Stimulated activated effector memory CD8-positive, alpha-beta T cell treated with anti-CD3 and anti-CD28 coated beads, Interleukin-12 subunit alpha, Interleukin-12 subunit beta, amount 100 ng/mL, for 72 hours (primary cell): ENCODE data around the gene S1PR5.
A peak's percentile ranks its signal among the peaks of the same experiment; 100 is the strongest.
"Not testable (repeated sequence)": the region's sequence is repeated elsewhere in the genome, so short reads cannot be mapped to it uniquely, and the experiment has no call there.

Source experiments
- ATAC-seq: fragments of 150-1000 bp; cut with Tn5 transposase; 2 replicates; pipeline ENCODE4 v1.10.0; 2021
- DNase-seq, 2 donors: peaks; one replicate each; pipeline ENCODE4 v3.0.0; 2021 to 2022; ENCODE audit warnings: low spot score in 2 of 2
- H3K27ac Mint-ChIP-seq: one replicate; pipeline ENCODE4 v1.8.0; 2022; ENCODE audit warnings: mild to moderate bottlenecking, mixed read lengths
- H3K36me3 Mint-ChIP-seq: one replicate; pipeline ENCODE4 v1.8.0; 2022; ENCODE audit warnings: mild to moderate bottlenecking, mixed read lengths
- H3K4me1 Mint-ChIP-seq: one replicate; pipeline ENCODE4 v1.8.0; 2022; ENCODE audit warnings: mixed read lengths
- H3K4me3 Mint-ChIP-seq: one replicate; pipeline ENCODE4 v1.8.0; 2022; ENCODE audit warnings: mild to moderate bottlenecking, mixed read lengths
- H3K9me3 Mint-ChIP-seq: one replicate; pipeline ENCODE4 v1.8.0; 2022; ENCODE audit warnings: mixed read lengths

The S1PR5 gene

DNA sequence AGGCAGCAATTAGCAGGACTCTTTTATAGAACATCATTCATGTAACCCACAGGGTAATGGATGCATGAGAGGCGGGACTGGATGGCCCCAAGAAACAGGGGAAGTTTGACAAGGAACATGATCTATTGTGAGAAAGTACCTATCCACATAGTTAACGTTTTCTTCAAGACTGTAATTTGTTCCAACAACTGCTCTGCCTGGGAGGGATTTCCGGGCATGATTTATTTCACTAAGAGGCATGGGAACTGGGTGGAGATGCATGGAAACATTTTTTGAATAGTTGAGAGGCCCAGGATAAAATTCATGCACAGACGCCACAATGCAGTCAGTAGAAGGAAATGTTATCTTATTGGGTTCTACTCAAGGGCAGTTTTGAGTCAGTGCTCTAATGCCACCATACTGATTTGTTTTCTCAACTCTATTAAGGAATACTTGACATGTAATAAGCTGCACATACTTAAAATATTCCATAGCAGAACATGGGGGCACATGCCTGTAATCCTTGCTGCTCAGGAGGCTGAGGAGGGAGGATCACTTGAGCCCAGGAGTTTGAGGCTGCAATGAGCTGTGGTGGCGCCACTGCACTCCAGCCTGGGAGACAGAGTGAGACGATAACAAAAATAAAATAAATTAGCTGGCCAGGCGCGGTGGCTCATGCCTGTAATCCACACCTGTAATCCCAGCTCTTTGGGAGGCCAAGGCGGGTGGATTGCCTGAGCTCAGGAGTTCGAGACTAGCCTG lies 16.6 kb upstream of the S1PR5 start:
- H3K36me3 Mint-ChIP-seq, result no peaks in the 10 kb centered on the region
- ATAC-seq (no peak), DNase-seq (no peak)
- H3K4me1 Mint-ChIP-seq, result no peaks in the 10 kb centered on the region
- H3K9me3 Mint-ChIP-seq, result no peaks in the 10 kb centered on the region
- H3K27ac Mint-ChIP-seq, result no peak overlapping the region
- H3K4me3 Mint-ChIP-seq, result no peak overlapping the region

DNA sequence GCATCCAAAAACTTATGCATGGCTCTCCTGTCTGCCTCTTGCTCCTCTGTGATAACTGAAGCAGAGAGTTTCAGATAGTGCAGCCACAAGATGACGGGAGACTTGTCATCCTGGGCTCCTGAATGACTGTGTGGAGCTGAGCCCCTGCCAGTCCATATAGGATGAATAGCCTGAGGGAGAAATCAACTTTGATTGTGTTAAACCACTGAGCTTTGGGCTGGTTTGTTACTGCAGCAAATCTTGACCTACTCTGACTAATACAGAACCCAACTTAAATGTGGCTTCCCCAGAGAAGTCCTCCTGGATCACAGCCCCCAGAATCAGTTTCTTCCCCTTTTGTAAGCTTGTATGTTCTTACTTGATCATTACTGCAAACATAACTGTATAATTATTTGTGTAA lies 15.2 kb upstream of the S1PR5 start:
- no peaks in the 10 kb centered on the region for H3K36me3 Mint-ChIP-seq
- peak; percentile 37 for ATAC-seq
- no peak overlapping the region for H3K27ac Mint-ChIP-seq
- no peaks in the 10 kb centered on the region for H3K9me3 Mint-ChIP-seq
- H3K4me3 Mint-ChIP-seq, result no peak overlapping the region
- H3K4me1 Mint-ChIP-seq, result no peaks in the 10 kb centered on the region
- no peak for DNase-seq

DNA sequence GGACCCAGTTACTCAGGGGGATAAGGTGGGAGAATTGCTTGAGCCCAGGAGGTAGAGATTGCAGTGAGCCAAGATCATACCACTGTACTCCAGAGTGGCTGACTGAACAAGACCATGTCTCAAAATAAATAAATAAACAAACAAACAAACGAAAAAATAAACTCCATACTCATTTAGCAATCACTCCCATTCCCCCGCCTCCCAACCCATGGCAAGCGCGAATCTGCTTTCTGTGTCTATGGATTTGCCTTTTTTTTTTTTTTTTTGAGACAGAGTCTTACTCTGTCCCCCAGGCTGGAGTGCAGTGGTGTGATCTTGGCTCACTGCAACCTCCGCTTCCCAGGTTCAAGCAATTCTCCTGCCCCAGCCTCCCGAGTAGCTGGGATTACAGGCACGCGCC lies 9.6 kb upstream of the S1PR5 start:
- not testable (repeated sequence) for ATAC-seq, H3K9me3 Mint-ChIP-seq, H3K36me3 Mint-ChIP-seq, DNase-seq, H3K4me1 Mint-ChIP-seq, H3K4me3 Mint-ChIP-seq, H3K27ac Mint-ChIP-seq

DNA sequence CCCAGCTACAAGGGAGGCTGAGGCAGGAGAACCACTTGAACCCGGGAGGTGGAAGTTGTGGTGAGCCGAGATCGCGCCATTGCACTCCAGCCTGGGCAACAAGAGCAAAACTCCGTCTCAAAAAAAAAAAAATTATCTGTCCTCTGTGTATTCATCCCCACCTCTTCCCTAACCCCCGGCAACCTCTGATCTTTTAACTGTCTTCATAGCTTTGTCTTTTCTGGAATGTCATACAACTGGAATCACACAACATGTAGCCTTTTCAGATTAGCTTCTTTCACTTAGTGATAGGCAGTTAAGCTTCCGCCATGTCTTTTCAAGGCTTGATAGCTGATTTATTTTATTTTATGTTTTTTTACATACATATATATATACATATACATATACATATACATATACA lies 8.4 kb upstream of the S1PR5 start:
- Mint-ChIP-seq H3K27ac (no peak overlapping the region), H3K4me3 (no peak overlapping the region), H3K9me3 (no peaks in the 10 kb centered on the region), H3K4me1 (no peaks in the 10 kb centered on the region), H3K36me3 (no peaks in the 10 kb centered on the region)
- no peak for DNase-seq
- no peak for ATAC-seq

DNA sequence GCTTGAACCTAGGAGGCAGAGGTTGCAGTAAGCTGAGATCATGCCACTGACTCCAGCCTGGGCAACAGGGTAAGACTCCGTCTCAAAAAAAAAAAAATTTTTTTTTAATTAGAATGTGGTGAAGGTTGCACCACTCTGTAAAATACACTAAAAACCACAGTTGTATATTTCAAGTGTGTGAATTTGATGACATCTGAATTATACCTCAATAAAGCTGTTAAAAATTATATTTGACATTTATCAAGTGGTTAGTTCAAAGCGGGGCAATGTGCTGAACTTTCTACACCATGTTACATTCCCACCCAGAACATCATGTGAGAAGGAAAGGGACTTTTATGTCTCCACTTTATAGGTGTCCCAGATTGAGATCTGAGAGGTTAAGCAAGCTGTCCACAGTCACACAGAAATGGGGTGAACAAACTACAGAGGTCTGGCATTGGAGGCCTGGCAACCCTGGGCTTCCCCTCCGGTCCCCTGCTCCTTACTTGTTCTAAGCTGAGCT lies 5.9 kb upstream of the S1PR5 start:
- H3K27ac Mint-ChIP-seq, result no peak overlapping the region
- no peak overlapping the region for H3K4me3 Mint-ChIP-seq
- peaks cover 20% of the 10 kb centered on the region for H3K4me1 Mint-ChIP-seq
- DNase-seq, result no peak
- no peaks in the 10 kb centered on the region for H3K9me3 Mint-ChIP-seq
- peaks cover 6% of the 10 kb centered on the region for H3K36me3 Mint-ChIP-seq
- ATAC-seq, result peak; percentile 19

DNA sequence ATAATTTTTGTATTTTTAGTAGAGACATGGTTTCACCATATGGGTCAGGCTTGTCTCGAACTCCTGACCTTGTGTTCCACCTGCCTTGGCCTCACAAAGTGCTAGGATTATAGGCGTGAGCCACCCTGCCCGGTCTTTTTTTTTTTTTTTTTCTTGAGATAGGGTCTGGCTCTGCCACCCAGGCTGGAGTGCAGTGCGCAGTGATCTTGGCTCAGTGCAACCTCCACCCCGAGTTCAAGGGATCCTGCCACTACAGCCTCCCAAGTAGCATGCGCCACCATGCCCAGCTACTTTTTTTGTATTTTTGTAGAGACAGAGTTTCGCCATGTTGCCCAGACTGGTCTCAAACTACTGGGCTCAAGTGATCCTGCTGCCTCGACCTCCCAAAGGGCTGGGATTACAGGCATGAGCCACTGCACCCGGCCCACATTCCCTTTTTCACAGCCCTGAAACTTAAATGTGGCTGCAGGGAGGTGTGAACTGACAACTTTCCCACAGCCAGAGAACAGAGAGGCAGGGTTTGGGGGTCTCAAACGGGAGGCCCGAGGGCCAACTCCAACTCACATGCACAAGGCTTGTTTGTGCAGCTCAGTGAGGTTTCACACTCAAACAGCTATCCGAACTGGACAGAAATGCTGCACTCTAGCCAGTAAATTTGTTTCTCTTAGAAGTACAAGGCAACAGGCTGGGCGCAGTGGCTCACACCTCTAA lies 4.4 kb upstream of the S1PR5 start:
- Mint-ChIP-seq H3K4me1 (peaks cover 28% of the 10 kb centered on the region), H3K9me3 (no peaks in the 10 kb centered on the region), H3K4me3 (no peak overlapping the region), H3K36me3 (peaks cover 6% of the 10 kb centered on the region), H3K27ac (no peak overlapping the region)
- no peak for DNase-seq
- no peak for ATAC-seq

DNA sequence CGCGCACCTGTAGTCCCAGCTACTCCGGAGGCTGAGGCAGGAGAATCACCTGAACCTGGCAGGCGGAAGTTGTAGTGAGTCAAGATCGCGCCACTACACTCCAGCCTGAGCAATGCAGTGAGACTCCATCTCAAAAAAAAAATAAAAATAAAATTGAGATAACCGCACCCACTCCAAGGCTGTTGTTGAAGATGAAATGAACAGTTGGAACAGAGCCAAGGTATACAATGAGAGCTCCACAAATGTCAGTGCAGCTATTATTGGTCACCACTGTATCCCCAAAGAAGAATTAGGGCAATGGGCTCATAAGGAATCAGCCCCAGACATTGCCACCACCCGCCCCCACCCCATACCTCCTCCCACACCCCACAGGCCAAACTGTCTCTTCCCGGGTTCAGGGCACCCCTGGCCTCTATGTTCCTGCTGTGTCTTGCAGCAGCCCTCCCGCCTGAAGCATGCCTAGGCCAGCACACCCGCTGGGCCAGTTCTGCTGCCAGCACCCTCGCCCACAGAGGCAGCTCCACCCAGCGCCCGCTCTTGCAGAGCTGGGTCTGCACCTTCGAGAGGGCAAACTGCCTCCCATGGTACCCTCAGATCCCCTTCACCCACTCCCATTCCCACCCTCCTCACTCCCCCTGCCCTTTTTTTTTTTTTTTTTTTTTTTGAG lies 3.5 kb upstream of the S1PR5 start:
- Mint-ChIP-seq H3K36me3 (peaks cover 6% of the 10 kb centered on the region), H3K9me3 (no peaks in the 10 kb centered on the region), H3K4me1 (peaks cover 36% of the 10 kb centered on the region), H3K4me3 (no peak overlapping the region), H3K27ac (no peak overlapping the region)
- no peak for DNase-seq
- no peak for ATAC-seq

DNA sequence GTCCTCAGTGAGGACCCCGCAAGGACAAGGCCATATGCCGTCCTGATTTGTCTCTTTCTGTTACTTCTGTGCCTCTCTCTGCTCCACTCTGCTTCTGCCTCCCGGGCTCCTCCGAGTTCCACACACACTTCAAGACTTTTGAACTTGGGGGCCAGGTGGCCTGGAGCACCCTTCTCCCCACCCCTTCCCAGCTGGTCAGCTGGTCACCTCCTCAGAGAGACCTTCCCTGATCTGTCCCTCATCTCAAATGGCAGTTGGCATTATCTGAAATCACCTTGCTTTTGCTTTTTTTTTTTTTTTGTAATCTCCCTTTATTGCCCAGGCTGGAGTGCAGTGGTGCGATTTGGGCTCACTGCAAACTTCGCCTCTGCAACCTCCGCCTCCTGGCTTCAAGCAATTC lies 2.2 kb upstream of the S1PR5 start:
- H3K4me3 Mint-ChIP-seq, result peak overlapping the region; percentile 72
- ATAC-seq, result no peak
- H3K36me3 Mint-ChIP-seq, result peaks cover 13% of the 10 kb centered on the region
- peaks cover 39% of the 10 kb centered on the region for H3K4me1 Mint-ChIP-seq
- DNase-seq, result no peak
- H3K9me3 Mint-ChIP-seq, result no peaks in the 10 kb centered on the region
- peak overlapping the region; percentile 50 for H3K27ac Mint-ChIP-seq

DNA sequence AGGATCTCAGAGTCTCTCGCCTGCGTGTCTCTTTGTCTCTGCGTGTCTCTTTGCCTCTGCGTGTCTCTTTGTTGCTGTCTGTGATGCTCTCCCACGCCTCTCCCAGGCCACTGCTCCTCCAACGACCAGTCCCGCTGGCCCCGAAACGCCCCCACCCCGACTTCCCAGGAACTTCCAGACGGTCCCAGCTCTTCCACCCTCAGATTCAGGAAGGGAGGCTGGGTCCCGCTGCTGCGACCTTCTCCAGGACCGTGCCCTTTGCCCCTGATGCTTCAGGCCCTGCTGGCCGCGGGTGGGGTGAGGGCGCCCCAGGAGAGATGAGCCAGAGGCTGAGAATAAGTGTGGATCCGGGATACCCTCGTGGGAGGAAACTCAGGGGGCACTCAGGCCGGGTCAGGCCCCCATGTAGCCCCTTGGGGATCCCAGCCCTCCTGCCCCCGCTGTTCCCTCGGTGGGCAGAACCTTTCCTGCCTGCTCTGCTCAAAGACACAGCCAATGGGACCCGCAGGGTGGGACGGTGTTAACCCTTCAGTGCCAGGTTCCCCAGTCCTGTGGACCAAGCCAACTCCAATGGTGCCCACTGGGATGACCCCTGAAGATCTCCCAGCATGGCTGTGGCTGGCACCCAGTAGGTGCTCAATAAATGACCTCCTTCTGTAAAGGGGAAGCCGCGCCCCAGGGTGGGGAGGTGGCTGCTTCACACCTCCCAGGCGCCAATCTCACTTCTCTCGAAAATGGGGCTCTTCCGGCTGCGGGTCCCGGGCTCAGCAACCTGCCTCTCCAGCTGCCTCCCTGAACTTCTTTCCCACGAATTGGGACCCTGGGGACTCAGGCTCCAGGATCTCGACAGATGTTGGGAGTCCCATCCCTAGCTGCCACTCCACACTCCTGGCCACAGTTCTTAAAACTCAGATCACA lies 1.5 kb upstream of the S1PR5 start:
- H3K36me3 Mint-ChIP-seq, result peaks cover 16% of the 10 kb centered on the region
- peak overlapping the region; percentile 50 for H3K27ac Mint-ChIP-seq
- H3K4me1 Mint-ChIP-seq, result peaks cover 45% of the 10 kb centered on the region
- ATAC-seq, result no peak
- DNase-seq, result peak in 1 of 2 donors; percentile 22
- peak overlapping the region; percentile 72 for H3K4me3 Mint-ChIP-seq
- no peaks in the 10 kb centered on the region for H3K9me3 Mint-ChIP-seq

DNA sequence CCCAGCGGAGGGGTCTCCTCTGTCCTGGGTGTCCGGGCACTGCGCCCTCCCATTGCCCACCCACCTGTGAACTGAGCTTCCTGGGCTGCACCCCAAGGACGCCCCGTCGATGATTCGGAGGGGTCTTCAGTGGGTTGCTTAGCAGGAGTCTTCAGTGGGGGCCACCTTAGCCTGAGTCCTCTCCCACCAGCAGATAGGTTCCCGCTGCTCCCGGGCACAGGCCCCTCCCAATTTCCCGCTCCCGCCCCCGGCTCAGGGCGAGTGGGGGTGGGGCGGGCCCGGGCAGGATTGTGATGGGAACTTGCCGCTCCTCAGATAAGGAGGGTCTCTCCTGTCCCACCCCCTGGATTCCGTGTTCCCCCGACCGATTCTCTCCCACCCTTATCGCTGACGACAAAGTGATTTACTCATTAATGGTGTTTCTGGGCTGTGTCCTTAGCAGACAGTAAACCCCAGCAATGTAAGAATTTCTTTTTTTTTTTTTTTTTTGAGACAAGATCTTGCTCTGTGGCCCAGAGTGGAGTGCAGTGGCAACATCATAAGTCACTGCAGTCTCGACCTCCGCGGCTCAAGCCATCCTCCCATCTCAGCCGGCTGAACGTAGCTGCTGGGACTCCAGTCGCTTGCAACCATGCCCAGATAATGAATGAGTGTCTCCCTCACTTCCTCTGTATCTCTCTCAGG lies 655 bp upstream of the S1PR5 start:
- peak in 1 of 2 donors; percentile 19 for DNase-seq
- ATAC-seq, result peak; percentile 35
- Mint-ChIP-seq H3K27ac (peak overlapping the region; percentile 50), H3K4me1 (peaks cover 53% of the 10 kb centered on the region), H3K9me3 (no peaks in the 10 kb centered on the region), H3K4me3 (peak overlapping the region; percentile 72), H3K36me3 (peaks cover 24% of the 10 kb centered on the region)

DNA sequence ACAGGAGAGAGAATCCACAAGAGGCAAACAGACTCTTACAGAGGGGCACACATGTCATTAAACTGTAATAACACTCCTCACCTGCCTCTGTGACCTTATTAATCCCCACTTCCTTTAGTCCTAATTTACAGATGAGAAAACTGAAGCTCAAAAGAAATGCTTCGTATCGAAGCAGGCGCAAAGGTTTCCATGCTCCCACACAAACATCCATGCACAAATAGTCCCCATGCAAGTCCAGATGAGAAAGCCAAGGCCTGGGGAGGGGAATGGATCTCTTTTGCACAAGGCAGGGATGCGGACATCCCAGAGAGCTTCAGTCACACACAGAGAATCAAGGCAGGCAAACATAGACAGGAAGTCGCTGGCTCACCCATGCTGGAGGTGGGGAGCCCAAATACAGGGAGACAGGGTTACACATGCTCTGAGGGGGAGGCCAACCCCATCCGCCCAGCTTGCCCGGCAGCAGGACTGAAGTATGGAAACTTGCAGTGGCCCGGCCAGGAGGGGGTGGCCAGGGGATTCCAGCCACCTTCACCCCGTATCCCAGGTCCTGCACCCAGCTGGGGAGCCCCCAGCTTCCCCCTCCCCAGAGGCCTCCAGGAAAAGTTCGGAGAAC lies 468 bp downstream of the S1PR5 start:
- H3K4me1 Mint-ChIP-seq, result peaks cover 56% of the 10 kb centered on the region
- H3K36me3 Mint-ChIP-seq, result peaks cover 33% of the 10 kb centered on the region
- no peaks in the 10 kb centered on the region for H3K9me3 Mint-ChIP-seq
- DNase-seq, result peak in 1 of 2 donors; percentile 26
- peak; percentile 67 for ATAC-seq
- peak overlapping the region; percentile 66 for H3K27ac Mint-ChIP-seq
- H3K4me3 Mint-ChIP-seq, result peak overlapping the region; percentile 72

DNA sequence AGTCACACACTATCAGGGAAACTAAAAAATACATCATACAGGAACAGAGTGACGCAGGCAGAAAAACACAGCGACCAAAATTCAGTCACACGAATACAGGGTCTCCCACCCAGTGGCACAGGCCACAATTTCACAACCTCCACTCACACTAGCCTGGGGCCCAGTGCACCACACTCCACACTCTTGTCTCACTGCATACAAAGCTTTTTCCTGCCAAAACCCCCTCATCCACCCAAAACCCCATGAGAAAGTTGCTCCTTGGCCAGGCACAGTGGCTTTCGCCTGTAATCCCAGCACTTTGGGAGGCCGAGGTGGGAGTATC lies 1.2 kb downstream of the S1PR5 start:
- Mint-ChIP-seq H3K36me3 (peaks cover 39% of the 10 kb centered on the region), H3K4me3 (peak overlapping the region; percentile 72), H3K4me1 (peaks cover 56% of the 10 kb centered on the region), H3K27ac (peak overlapping the region; percentile 66), H3K9me3 (no peaks in the 10 kb centered on the region)
- peak; percentile 69 for ATAC-seq
- no peak for DNase-seq

DNA sequence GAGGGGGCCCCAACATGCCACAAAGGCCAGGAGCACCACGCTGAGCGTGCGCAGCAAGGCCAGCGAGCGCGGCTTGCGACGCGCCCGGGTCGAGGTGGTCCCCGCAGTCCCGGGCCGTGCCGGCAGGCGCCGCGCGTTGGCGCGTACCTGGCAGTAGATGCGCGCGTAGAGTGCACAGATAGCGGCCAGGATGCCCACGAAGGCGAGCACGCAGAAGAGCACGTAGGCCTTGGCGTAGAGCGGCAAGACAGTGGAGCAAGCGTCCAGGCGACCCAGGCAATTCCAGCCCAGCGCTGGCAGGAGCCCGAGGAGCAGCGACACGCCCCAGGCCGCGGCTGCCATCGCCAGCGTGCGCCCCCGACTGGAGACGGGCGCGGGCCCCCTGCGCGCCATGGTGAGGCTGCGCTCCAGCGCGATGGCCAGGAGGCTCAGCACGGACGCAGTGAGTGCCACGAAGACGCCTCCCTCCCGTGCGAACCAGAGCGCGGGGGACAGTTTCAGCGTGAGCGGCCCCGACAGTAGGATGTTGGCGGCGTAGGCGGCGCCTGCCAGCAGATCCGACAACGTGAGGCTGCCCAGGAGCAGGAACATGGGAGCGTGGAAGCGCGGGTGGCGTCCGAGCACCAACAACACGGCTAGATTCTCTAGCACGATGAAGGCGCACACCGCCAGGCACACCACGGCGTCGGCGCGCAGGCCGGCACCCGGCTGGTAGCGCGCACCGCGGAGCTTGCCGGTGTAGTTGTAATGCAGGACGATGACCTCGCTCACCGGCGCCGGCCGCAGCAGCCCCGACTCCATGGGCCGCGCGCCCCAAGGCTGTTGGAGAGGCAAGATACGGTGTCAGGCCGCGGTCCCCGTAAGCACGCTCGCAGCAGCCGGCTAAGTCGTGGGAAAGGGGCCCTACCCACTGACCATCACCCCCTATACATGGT lies 2.8 kb downstream of the S1PR5 start:
- Mint-ChIP-seq H3K9me3 (no peaks in the 10 kb centered on the region), H3K36me3 (peaks cover 43% of the 10 kb centered on the region), H3K4me1 (peaks cover 50% of the 10 kb centered on the region), H3K27ac (peak overlapping the region; percentile 66), H3K4me3 (peak overlapping the region; percentile 72)
- ATAC-seq (peak; percentile 51), DNase-seq (peak in 1 of 2 donors; percentile 42)
